ENCODE results near the gene ARHGAP10.
A peak's percentile ranks its signal among the peaks of the same experiment; 100 is the strongest.

The ARHGAP10 gene

DNA sequence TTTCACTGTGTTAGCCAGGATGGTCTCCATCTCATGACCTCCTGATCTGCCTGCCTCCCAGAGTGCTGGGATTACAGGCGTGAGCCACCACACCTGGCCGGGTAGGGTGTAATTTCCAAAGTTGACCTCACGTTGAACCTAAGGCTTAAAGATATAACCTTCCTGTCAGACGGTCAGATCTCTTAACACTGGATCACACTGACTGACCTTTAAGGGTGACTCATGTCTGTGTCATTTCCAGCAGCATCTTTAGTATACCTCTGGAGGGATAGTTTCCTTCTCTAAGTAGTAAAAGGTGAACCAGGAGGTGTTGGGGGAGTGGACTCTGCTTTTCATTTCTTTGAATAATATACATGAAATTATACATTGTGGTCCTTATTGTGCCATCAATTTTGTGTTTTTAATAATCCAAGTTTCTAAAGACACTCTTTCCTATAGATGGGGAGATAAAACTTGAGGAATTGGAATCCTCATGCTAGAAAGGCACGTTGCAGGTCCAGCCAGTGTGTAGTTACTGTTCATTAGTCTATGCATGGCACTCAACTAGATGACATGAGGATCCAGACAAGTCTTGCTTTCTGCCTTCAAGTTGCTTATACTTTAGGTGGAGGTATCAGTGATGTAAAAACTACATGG is 45.7 kb downstream of the ARHGAP10 start:
- Histone ChIP-seq H3K4me3 (ENCODE audit: low read length) (no peak overlapping the region), H3K9ac (ENCODE audit: low read length) (no peak overlapping the region), H4K20me1 (ENCODE audit: insufficient read depth, low read length) (peaks cover 23% of the 10 kb centered on the region), H3F3A (ENCODE audit: insufficient read depth, low read length) (peaks cover 20% of the 10 kb centered on the region), H3K4me1 (ENCODE audit: low read length) (peaks cover 33% of the 10 kb centered on the region), H3K4me2 (ENCODE audit: low read depth, low read length) (no peak overlapping the region), H3K9me2 (replicated peaks; ENCODE audit: insufficient read depth, low read length) (no peaks in the 10 kb centered on the region), H3K27me3 (replicated peaks; ENCODE audit: insufficient read depth, low read length) (no peaks in the 10 kb centered on the region), H3K9me3 (replicated peaks; ENCODE audit: insufficient read depth, low read length) (no peaks in the 10 kb centered on the region), H3K27ac (ENCODE audit: low read length) (no peak overlapping the region), H3K79me2 (ENCODE audit: low read length) (peaks cover 98% of the 10 kb centered on the region), H3K36me3 (replicated peaks; ENCODE audit: insufficient read depth, low read length) (no peaks in the 10 kb centered on the region), H2AFZ (ENCODE audit: low read length) (no peak overlapping the region)
- no peak for DNase-seq
- no peak for TF ChIP-seq EZH2 (optimal IDR thresholded peaks at IDR 0.05; ENCODE audit: low read depth, low read length)
- TF ChIP-seq, protein P1, sequence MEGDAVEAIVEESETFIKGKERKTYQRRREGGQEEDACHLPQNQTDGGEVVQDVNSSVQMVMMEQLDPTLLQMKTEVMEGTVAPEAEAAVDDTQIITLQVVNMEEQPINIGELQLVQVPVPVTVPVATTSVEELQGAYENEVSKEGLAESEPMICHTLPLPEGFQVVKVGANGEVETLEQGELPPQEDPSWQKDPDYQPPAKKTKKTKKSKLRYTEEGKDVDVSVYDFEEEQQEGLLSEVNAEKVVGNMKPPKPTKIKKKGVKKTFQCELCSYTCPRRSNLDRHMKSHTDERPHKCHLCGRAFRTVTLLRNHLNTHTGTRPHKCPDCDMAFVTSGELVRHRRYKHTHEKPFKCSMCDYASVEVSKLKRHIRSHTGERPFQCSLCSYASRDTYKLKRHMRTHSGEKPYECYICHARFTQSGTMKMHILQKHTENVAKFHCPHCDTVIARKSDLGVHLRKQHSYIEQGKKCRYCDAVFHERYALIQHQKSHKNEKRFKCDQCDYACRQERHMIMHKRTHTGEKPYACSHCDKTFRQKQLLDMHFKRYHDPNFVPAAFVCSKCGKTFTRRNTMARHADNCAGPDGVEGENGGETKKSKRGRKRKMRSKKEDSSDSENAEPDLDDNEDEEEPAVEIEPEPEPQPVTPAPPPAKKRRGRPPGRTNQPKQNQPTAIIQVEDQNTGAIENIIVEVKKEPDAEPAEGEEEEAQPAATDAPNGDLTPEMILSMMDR (IDR thresholded peaks at IDR 0.05; ENCODE audit: low read length) = no peak
- no peak for TF ChIP-seq EZH2phosphoT487 (IDR thresholded peaks at IDR 0.05; ENCODE audit: low read length)

DNA sequence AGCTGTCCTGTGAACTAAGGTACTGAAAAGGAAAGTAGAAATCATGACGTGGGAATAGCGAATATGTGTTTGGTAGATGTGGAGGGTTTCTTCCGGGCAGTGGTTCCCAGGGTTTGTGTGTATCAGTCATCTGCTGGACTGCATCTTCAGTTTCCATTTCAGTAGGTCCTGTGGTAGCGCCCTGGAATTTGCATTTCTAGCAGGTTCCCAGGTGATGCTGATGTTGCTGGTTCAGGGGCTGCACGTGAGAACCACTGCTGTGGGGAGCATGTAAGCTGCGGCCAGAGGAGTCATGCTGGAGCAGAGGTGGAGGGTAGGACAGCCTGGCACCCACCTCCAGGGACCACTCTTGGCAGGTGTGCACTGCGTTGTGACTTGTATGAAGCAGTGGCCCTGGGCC is 47.1 kb downstream of the ARHGAP10 start:
- Histone ChIP-seq H3K4me3 (ENCODE audit: low read length) (peak overlapping the region; percentile 2; the same call in 1 of the 2 replicates), H3K79me2 (ENCODE audit: low read length) (peaks cover 85% of the 10 kb centered on the region), H3K4me2 (ENCODE audit: low read depth, low read length) (peak overlapping the region; percentile 58), H3F3A (ENCODE audit: insufficient read depth, low read length) (peaks cover 20% of the 10 kb centered on the region), H2AFZ (ENCODE audit: low read length) (no peak overlapping the region), H3K4me1 (ENCODE audit: low read length) (peaks cover 33% of the 10 kb centered on the region), H3K27me3 (replicated peaks; ENCODE audit: insufficient read depth, low read length) (no peaks in the 10 kb centered on the region), H3K27ac (ENCODE audit: low read length) (peak overlapping the region; percentile 38; the same call in 1 of the 2 replicates), H4K20me1 (ENCODE audit: insufficient read depth, low read length) (peaks cover 21% of the 10 kb centered on the region), H3K9me3 (replicated peaks; ENCODE audit: insufficient read depth, low read length) (no peaks in the 10 kb centered on the region), H3K9me2 (replicated peaks; ENCODE audit: insufficient read depth, low read length) (no peaks in the 10 kb centered on the region), H3K36me3 (replicated peaks; ENCODE audit: insufficient read depth, low read length) (no peaks in the 10 kb centered on the region), H3K9ac (ENCODE audit: low read length) (no peak overlapping the region)
- DNase-seq = peak; percentile 61
- TF ChIP-seq EZH2phosphoT487 (IDR thresholded peaks at IDR 0.05; ENCODE audit: low read length) (no peak), EZH2 (optimal IDR thresholded peaks at IDR 0.05; ENCODE audit: low read depth, low read length) (no peak)
- TF ChIP-seq, protein P1 (IDR thresholded peaks at IDR 0.05; ENCODE audit: low read length) = no peak

DNA sequence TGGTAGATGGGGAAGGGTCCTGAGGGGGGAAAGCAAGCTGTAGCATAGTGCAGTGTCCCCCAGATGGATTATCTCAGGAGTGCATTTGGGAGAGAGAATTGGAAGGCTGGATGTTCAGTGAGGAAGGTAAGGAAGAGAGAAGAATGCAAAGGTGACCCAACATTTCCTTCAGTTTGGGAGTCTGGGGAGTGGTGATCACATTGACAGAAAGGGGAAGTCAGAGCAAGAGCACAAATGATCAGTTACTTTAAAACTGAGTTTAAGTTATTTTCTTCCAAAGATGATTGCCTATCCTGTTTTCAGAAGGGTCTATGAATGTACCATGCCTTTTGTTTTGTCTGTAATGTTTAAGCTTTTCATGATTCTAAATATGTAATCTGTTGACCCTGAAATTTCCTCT is 47.6 kb downstream of the ARHGAP10 start:
- H3K4me1 ChIP-seq (ENCODE audit: low read length) = peaks cover 33% of the 10 kb centered on the region
- peak overlapping the region; percentile 38; the same call in 1 of the 2 replicates for H3K27ac ChIP-seq (ENCODE audit: low read length)
- H3K36me3 ChIP-seq (replicated peaks; ENCODE audit: insufficient read depth, low read length) = no peaks in the 10 kb centered on the region
- peak overlapping the region; percentile 58; the same call in 1 of the 2 replicates for H3K4me2 ChIP-seq (ENCODE audit: low read depth, low read length)
- peaks cover 17% of the 10 kb centered on the region for H4K20me1 ChIP-seq (ENCODE audit: insufficient read depth, low read length)
- TF ChIP-seq EZH2 (optimal IDR thresholded peaks at IDR 0.05; ENCODE audit: low read depth, low read length) = no peak
- TF ChIP-seq, protein P1 (IDR thresholded peaks at IDR 0.05; ENCODE audit: low read length) = no peak
- TF ChIP-seq EZH2phosphoT487 (IDR thresholded peaks at IDR 0.05; ENCODE audit: low read length) = no peak
- no peak overlapping the region for H3K9ac ChIP-seq (ENCODE audit: low read length)
- H3K9me2 ChIP-seq (replicated peaks; ENCODE audit: insufficient read depth, low read length) = no peaks in the 10 kb centered on the region
- DNase-seq = no peak
- H3K9me3 ChIP-seq (replicated peaks; ENCODE audit: insufficient read depth, low read length) = no peaks in the 10 kb centered on the region
- peaks cover 80% of the 10 kb centered on the region for H3K79me2 ChIP-seq (ENCODE audit: low read length)
- no peaks in the 10 kb centered on the region for H3K27me3 ChIP-seq (replicated peaks; ENCODE audit: insufficient read depth, low read length)
- H3F3A ChIP-seq (ENCODE audit: insufficient read depth, low read length) = peaks cover 20% of the 10 kb centered on the region
- no peak overlapping the region for H2AFZ ChIP-seq (ENCODE audit: low read length)
- H3K4me3 ChIP-seq (ENCODE audit: low read length) = no peak overlapping the region

Measured in MM.1S (cell line).